ENCODE measurements around the gene GNA14.

- TF ChIP-seq CTCF (IDR thresholded peaks at IDR 0.05; ENCODE audit: low read depth, low read length) (no peak), EZH2phosphoT487 (IDR thresholded peaks at IDR 0.05; ENCODE audit: low read depth) (no peak)
These were observed 255.8 kb downstream of the GNA14 start for GRCh38 chr9:77392328-77392727.
